ENCODE data around the gene ATP6V0A4. TPM values are rescaled to one million over a fixed set of nuclear protein-coding genes. Genes with fewer than 3 reads are reported as not detected.

Gene ATP6V0A4
- total RNA-seq, 1 experiment from 2014 or later, result 9.1 TPM

- Histone ChIP-seq H3K27ac (no peak overlapping the region), H3K9me3 (ENCODE audit: insufficient read depth, low read depth) (no peaks in the 10 kb centered on the region), H4K20me1 (ENCODE audit: insufficient read depth) (no peaks in the 10 kb centered on the region), H3K4me2 (no peak overlapping the region), H3F3A (ENCODE audit: insufficient read depth, low read depth) (no peaks in the 10 kb centered on the region), H3K79me2 (ENCODE audit: low read depth) (no peaks in the 10 kb centered on the region), H2AFZ (no peak overlapping the region), H3K36me3 (ENCODE audit: low read depth) (no peaks in the 10 kb centered on the region), H3K4me1 (replicated peaks; ENCODE audit: insufficient read depth) (no peaks in the 10 kb centered on the region), H3K9me2 (ENCODE audit: insufficient read depth) (no peaks in the 10 kb centered on the region), H3K27me3 (ENCODE audit: insufficient read depth, low read depth) (no peaks in the 10 kb centered on the region), H3K4me3 (no peak overlapping the region)
- ChIA-PET CTCF (no interaction called here), POLR2A (ENCODE audit: unreplicated experiment) (no interaction called here)
- intact Hi-C loops (cut with micrococcal nuclease; ENCODE audit: unreplicated experiment), result no loop called here
- BruUV-seq (replicated peaks), result no TSS peak
- no peak for DNase-seq
- TF ChIP-seq EZH2 (IDR thresholded peaks at IDR 0.05; ENCODE audit: low read depth) (no peak), CTCF (conservative IDR thresholded peaks at IDR 0.05) (no peak)
Observed at GRCh38 chr7:138716889-138717288, 81.1 kb downstream of the ATP6V0A4 start.

- H3K9me3 ChIP-seq (ENCODE audit: insufficient read depth, low read depth), result no peaks in the 10 kb centered on the region
- ChIA-PET CTCF (no interaction called here), POLR2A (ENCODE audit: unreplicated experiment) (interaction anchor here (0.5 kb wide), 1 partner anchor 462 kb away, joined by 4 read pairs; no protein-coding TSS in a partner anchor)
- BruUV-seq (replicated peaks), result no TSS peak
- H2AFZ ChIP-seq, result no peak overlapping the region
- no peak overlapping the region for H3K4me3 ChIP-seq
- H3K27ac ChIP-seq, result no peak overlapping the region
- H3K27me3 ChIP-seq (ENCODE audit: insufficient read depth, low read depth), result no peaks in the 10 kb centered on the region
- TF ChIP-seq EZH2 (IDR thresholded peaks at IDR 0.05; ENCODE audit: low read depth) (no peak), CTCF (conservative IDR thresholded peaks at IDR 0.05) (no peak)
- intact Hi-C loops (cut with micrococcal nuclease; ENCODE audit: unreplicated experiment), result no loop called here
- no peaks in the 10 kb centered on the region for H3K79me2 ChIP-seq (ENCODE audit: low read depth)
- H3K36me3 ChIP-seq (ENCODE audit: low read depth), result no peaks in the 10 kb centered on the region
- H3F3A ChIP-seq (ENCODE audit: insufficient read depth, low read depth), result no peaks in the 10 kb centered on the region
- H3K9me2 ChIP-seq (ENCODE audit: insufficient read depth), result no peaks in the 10 kb centered on the region
- DNase-seq, result no peak
- H3K4me1 ChIP-seq (replicated peaks; ENCODE audit: insufficient read depth), result no peaks in the 10 kb centered on the region
- H3K4me2 ChIP-seq, result no peak overlapping the region
- no peaks in the 10 kb centered on the region for H4K20me1 ChIP-seq (ENCODE audit: insufficient read depth)
Observed at GRCh38 chr7:138713191-138713590, 84.8 kb downstream of the ATP6V0A4 start.

- Histone ChIP-seq H4K20me1 (ENCODE audit: insufficient read depth) (no peaks in the 10 kb centered on the region), H3K9me2 (ENCODE audit: insufficient read depth) (no peaks in the 10 kb centered on the region), H3F3A (ENCODE audit: insufficient read depth, low read depth) (no peaks in the 10 kb centered on the region), H3K4me2 (no peak overlapping the region), H3K79me2 (ENCODE audit: low read depth) (no peaks in the 10 kb centered on the region), H3K4me1 (replicated peaks; ENCODE audit: insufficient read depth) (no peaks in the 10 kb centered on the region), H3K4me3 (no peak overlapping the region), H2AFZ (no peak overlapping the region), H3K27me3 (ENCODE audit: insufficient read depth, low read depth) (no peaks in the 10 kb centered on the region), H3K27ac (no peak overlapping the region), H3K36me3 (ENCODE audit: low read depth) (no peaks in the 10 kb centered on the region), H3K9me3 (ENCODE audit: insufficient read depth, low read depth) (no peaks in the 10 kb centered on the region)
- TF ChIP-seq CTCF (conservative IDR thresholded peaks at IDR 0.05), result no peak
- TF ChIP-seq EZH2 (IDR thresholded peaks at IDR 0.05; ENCODE audit: low read depth), result no peak
- intact Hi-C loops (cut with micrococcal nuclease; ENCODE audit: unreplicated experiment), result no loop called here
- POLR2A ChIA-PET (ENCODE audit: unreplicated experiment), result no interaction called here
- CTCF ChIA-PET, result no interaction called here
- no peak for DNase-seq
- BruUV-seq (replicated peaks), result no TSS peak
Observed at GRCh38 chr7:138712652-138713051, 85.3 kb downstream of the ATP6V0A4 start.
